GM06990 (cell line): ENCODE data around the gene OIP5.

Source experiments
- DNase-seq: peaks from one replicate; pipeline ENCODE4 v3.0.0-alpha.2; 2011; ENCODE audit not compliant: insufficient read length; ENCODE audit errors: extremely low read depth
- H3K27me3 ChIP-seq: replicated peaks from 2 replicates; pipeline ENCODE4 v1.6.0; 2011; ENCODE audit warnings: low read length; ENCODE audit not compliant: control insufficient read depth, insufficient read depth
- H3K36me3 ChIP-seq: 2 replicates; pipeline ENCODE4 v1.5.1; 2011; ENCODE audit warnings: low read length; ENCODE audit not compliant: control insufficient read depth, insufficient read depth
- H3K4me3 ChIP-seq: replicated peaks from 2 replicates; pipeline ENCODE4 v1.5.1; 2011; ENCODE audit warnings: low read depth, mild to moderate bottlenecking, control low read depth, low read length
- CTCF ChIP-seq: IDR thresholded peaks from 2 replicates; pipeline ENCODE4 v1.5.1; 2011; ENCODE audit warnings: low read length, control low read depth, mild to moderate bottlenecking, inconsistent platforms; ENCODE audit not compliant: insufficient read depth, poor library complexity, severe bottlenecking

Gene OIP5

GRCh38 chr15:41347236-41347635, 14.8 kb upstream of the OIP5 start:
- no peaks in the 10 kb centered on the region for H3K27me3 ChIP-seq
- peaks cover 9% of the 10 kb centered on the region for H3K36me3 ChIP-seq
- TF ChIP-seq CTCF: no peak
- no peak for DNase-seq
- H3K4me3 ChIP-seq: no peak overlapping the region

- no peak for TF ChIP-seq CTCF
Measured at GRCh38 chr15:41341519-41341918, 9.1 kb upstream of the OIP5 start.

GRCh38 chr15:41340189-41340695, 7.9 kb upstream of the OIP5 start:
- Histone ChIP-seq H3K4me3 (no peak overlapping the region), H3K36me3 (peaks cover 10% of the 10 kb centered on the region), H3K27me3 (no peaks in the 10 kb centered on the region)
- DNase-seq: no peak
- no peak for TF ChIP-seq CTCF

More at GRCh38 chr15:41341519-41341918, 9.1 kb upstream of the OIP5 start:
- H3K4me3 ChIP-seq: no peak overlapping the region
- H3K27me3 ChIP-seq: no peaks in the 10 kb centered on the region
- no peak for DNase-seq
- H3K36me3 ChIP-seq: peaks cover 13% of the 10 kb centered on the region

- DNase-seq: no peak
- Histone ChIP-seq H3K4me3 (no peak overlapping the region), H3K36me3 (peaks cover 10% of the 10 kb centered on the region), H3K27me3 (no peaks in the 10 kb centered on the region)
- TF ChIP-seq CTCF: no peak
Measured at GRCh38 chr15:41337631-41338522, 5.5 kb upstream of the OIP5 start.

- Histone ChIP-seq H3K36me3 (peaks cover 10% of the 10 kb centered on the region), H3K27me3 (no peaks in the 10 kb centered on the region), H3K4me3 (no peak overlapping the region)
- no peak for DNase-seq
- TF ChIP-seq CTCF: no peak
Measured at GRCh38 chr15:41337047-41337446, 4.7 kb upstream of the OIP5 start.
